DMS53 treated with DMSO at 0.1 percent for 48 hours (cell line): ENCODE data around the gene POU2AF3.

Experiments
- DNase-seq: peaks from one replicate; lab custom pipeline; 2025; ENCODE audit not compliant: unreplicated experiment; lab: John Stamatoyannopoulos, UW

The POU2AF3 gene

GRCh38 chr11:111351374-111352055 is 53.2 kb downstream of the POU2AF3 start:
- DNase-seq = no peak

GRCh38 chr11:111352231-111352746 is 53.9 kb downstream of the POU2AF3 start:
- no peak for DNase-seq

GRCh38 chr11:111352935-111353710 is 54.8 kb downstream of the POU2AF3 start:
- no peak for DNase-seq

GRCh38 chr11:111353776-111354600 is 55.6 kb downstream of the POU2AF3 start:
- no peak for DNase-seq

- DNase-seq = no peak
Observed at GRCh38 chr11:111354601-111354891, 56.2 kb downstream of the POU2AF3 start.

GRCh38 chr11:111355101-111355500 is 56.8 kb downstream of the POU2AF3 start:
- no peak for DNase-seq

GRCh38 chr11:111355956-111356659 is 57.8 kb downstream of the POU2AF3 start:
- DNase-seq = no peak

- DNase-seq = no peak
Observed at GRCh38 chr11:111356660-111357048, 58.3 kb downstream of the POU2AF3 start.

- DNase-seq = no peak
Observed at GRCh38 chr11:111357150-111358037, 59.0 kb downstream of the POU2AF3 start.
